Measurements from ENCODE around the gene TRAPPC8. TPM values are rescaled to one million over a fixed set of nuclear protein-coding genes. Genes with fewer than 3 reads are reported as not detected.

The TRAPPC8 gene
- total RNA-seq, 1 donor from 2014 or later = 31.5 TPM

- H2AFZ ChIP-seq (ENCODE audit: low read depth, low read length) = no peak overlapping the region
- peaks cover 11% of the 10 kb centered on the region for H3K9me3 Mint-ChIP-seq (ENCODE audit: unreplicated experiment)
- H3K4me3 Mint-ChIP-seq (ENCODE audit: unreplicated experiment) = no peak overlapping the region
- H3K79me2 ChIP-seq (ENCODE audit: insufficient read depth, low read length) = peaks cover 23% of the 10 kb centered on the region
- H3K9me3 ChIP-seq (ENCODE audit: insufficient read depth, low read depth, low read length) = no peaks in the 10 kb centered on the region
- peak; percentile 23 for FAIRE-seq
- H4K20me1 ChIP-seq (ENCODE audit: insufficient read depth, low read length) = peaks cover 10% of the 10 kb centered on the region
- H3K27me3 ChIP-seq (ENCODE audit: insufficient read depth, low read length) = no peaks in the 10 kb centered on the region
- DNase-seq (ENCODE audit: low read depth) = no peak
- no peaks in the 10 kb centered on the region for H3K27me3 Mint-ChIP-seq (ENCODE audit: low read depth, unreplicated experiment)
- H3K4me1 ChIP-seq (ENCODE audit: insufficient read depth, low read length) = peaks cover 5% of the 10 kb centered on the region
- peaks cover 5% of the 10 kb centered on the region for H3K4me1 Mint-ChIP-seq (ENCODE audit: low read depth, unreplicated experiment)
- no peak overlapping the region for H3K27ac Mint-ChIP-seq (ENCODE audit: unreplicated experiment)
- peaks cover 37% of the 10 kb centered on the region for H3K36me3 Mint-ChIP-seq (ENCODE audit: low read depth, unreplicated experiment)
- H3K4me3 ChIP-seq (ENCODE audit: insufficient read depth, low read depth, low read length) = no peak overlapping the region
- no peak overlapping the region for H3K4me2 ChIP-seq (ENCODE audit: low read length)
- peaks cover 8% of the 10 kb centered on the region for H3K36me3 ChIP-seq (ENCODE audit: insufficient read depth, low read length)
- H3K9ac ChIP-seq (ENCODE audit: low read length) = no peak overlapping the region
- H3K27ac ChIP-seq (ENCODE audit: low read depth, low read length) = no peak overlapping the region
- TF ChIP-seq EZH2 (IDR thresholded peaks at IDR 0.05; ENCODE audit: insufficient read depth, low read length) = no peak
- no peak for TF ChIP-seq CTCF (IDR thresholded peaks at IDR 0.05; ENCODE audit: insufficient read depth, low read depth, low read length)
Observed at GRCh38 chr18:31880186-31880898, 62.6 kb downstream of the TRAPPC8 start.

- Mint-ChIP-seq H3K36me3 (ENCODE audit: low read depth, unreplicated experiment) (peaks cover 28% of the 10 kb centered on the region), H3K27ac (ENCODE audit: unreplicated experiment) (peak overlapping the region; percentile 51), H3K4me3 (ENCODE audit: unreplicated experiment) (no peak overlapping the region), H3K27me3 (ENCODE audit: low read depth, unreplicated experiment) (no peaks in the 10 kb centered on the region), H3K9me3 (ENCODE audit: unreplicated experiment) (peaks cover 8% of the 10 kb centered on the region), H3K4me1 (ENCODE audit: low read depth, unreplicated experiment) (peaks cover 5% of the 10 kb centered on the region)
- H3K27ac ChIP-seq (ENCODE audit: low read depth, low read length) = no peak overlapping the region
- DNase-seq (ENCODE audit: low read depth) (no peak), FAIRE-seq (peak; percentile 68)
- H2AFZ ChIP-seq (ENCODE audit: low read depth, low read length) = no peak overlapping the region
- H3K4me3 ChIP-seq (ENCODE audit: insufficient read depth, low read depth, low read length) = no peak overlapping the region
- H3K36me3 ChIP-seq (ENCODE audit: insufficient read depth, low read length) = peaks cover 14% of the 10 kb centered on the region
- no peaks in the 10 kb centered on the region for H3K9me3 ChIP-seq (ENCODE audit: insufficient read depth, low read depth, low read length)
- H3K9ac ChIP-seq (ENCODE audit: low read length) = no peak overlapping the region
- H4K20me1 ChIP-seq (ENCODE audit: insufficient read depth, low read length) = peaks cover 10% of the 10 kb centered on the region
- H3K79me2 ChIP-seq (ENCODE audit: insufficient read depth, low read length) = peaks cover 23% of the 10 kb centered on the region
- H3K27me3 ChIP-seq (ENCODE audit: insufficient read depth, low read length) = no peaks in the 10 kb centered on the region
- TF ChIP-seq CTCF (IDR thresholded peaks at IDR 0.05; ENCODE audit: insufficient read depth, low read depth, low read length) (no peak), EZH2 (IDR thresholded peaks at IDR 0.05; ENCODE audit: insufficient read depth, low read length) (no peak)
- no peak overlapping the region for H3K4me2 ChIP-seq (ENCODE audit: low read length)
- H3K4me1 ChIP-seq (ENCODE audit: insufficient read depth, low read length) = peaks cover 5% of the 10 kb centered on the region
Observed at GRCh38 chr18:31878358-31878757, 64.6 kb downstream of the TRAPPC8 start.

GRCh38 chr18:31877900-31878299 is 65.0 kb downstream of the TRAPPC8 start:
- Histone ChIP-seq H4K20me1 (ENCODE audit: insufficient read depth, low read length) (peaks cover 10% of the 10 kb centered on the region), H3K36me3 (ENCODE audit: insufficient read depth, low read length) (peaks cover 18% of the 10 kb centered on the region), H3K79me2 (ENCODE audit: insufficient read depth, low read length) (peaks cover 23% of the 10 kb centered on the region), H2AFZ (ENCODE audit: low read depth, low read length) (no peak overlapping the region), H3K9me3 (ENCODE audit: insufficient read depth, low read depth, low read length) (no peaks in the 10 kb centered on the region), H3K27me3 (ENCODE audit: insufficient read depth, low read length) (no peaks in the 10 kb centered on the region), H3K4me2 (ENCODE audit: low read length) (no peak overlapping the region), H3K9ac (ENCODE audit: low read length) (no peak overlapping the region), H3K27ac (ENCODE audit: low read depth, low read length) (no peak overlapping the region), H3K4me3 (ENCODE audit: insufficient read depth, low read depth, low read length) (no peak overlapping the region), H3K4me1 (ENCODE audit: insufficient read depth, low read length) (peaks cover 5% of the 10 kb centered on the region)
- no peak for TF ChIP-seq EZH2 (IDR thresholded peaks at IDR 0.05; ENCODE audit: insufficient read depth, low read length)
- TF ChIP-seq CTCF (IDR thresholded peaks at IDR 0.05; ENCODE audit: insufficient read depth, low read depth, low read length) = no peak
- Mint-ChIP-seq H3K27ac (ENCODE audit: unreplicated experiment) (no peak overlapping the region), H3K4me3 (ENCODE audit: unreplicated experiment) (no peak overlapping the region), H3K27me3 (ENCODE audit: low read depth, unreplicated experiment) (no peaks in the 10 kb centered on the region), H3K9me3 (ENCODE audit: unreplicated experiment) (peaks cover 6% of the 10 kb centered on the region), H3K4me1 (ENCODE audit: low read depth, unreplicated experiment) (peaks cover 5% of the 10 kb centered on the region), H3K36me3 (ENCODE audit: low read depth, unreplicated experiment) (peaks cover 26% of the 10 kb centered on the region)
- DNase-seq (ENCODE audit: low read depth) (no peak), FAIRE-seq (no peak)
